BLaER1 (cell line): ENCODE data around the gene LMO7.
"Not testable (repeated sequence)": the region's sequence is repeated elsewhere in the genome, so short reads cannot be mapped to it uniquely, and the experiment has no call there.

Experiments
- H3K27ac ChIP-seq: shearing (Covaris generic); formaldehyde crosslinking; 2 replicates; pipeline ENCODE4 v1.8.1; 2022
- H3K27me3 ChIP-seq: shearing (Covaris generic); formaldehyde crosslinking; 2 replicates; pipeline ENCODE4 v1.8.1; 2022
- H3K36me3 ChIP-seq: shearing (Covaris generic); formaldehyde crosslinking; 2 replicates; pipeline ENCODE4 v1.8.1; 2022
- H3K4me1 ChIP-seq: shearing (Covaris generic); formaldehyde crosslinking; 2 replicates; pipeline ENCODE4 v1.8.1; 2022
- H3K4me2 ChIP-seq: shearing (Covaris generic); formaldehyde crosslinking; 2 replicates; pipeline ENCODE4 v1.8.1; 2022
- H3K4me3 ChIP-seq: shearing (Covaris generic); formaldehyde crosslinking; 2 replicates; pipeline ENCODE4 v1.8.1; 2022
- H3K9ac ChIP-seq: shearing (Covaris generic); formaldehyde crosslinking; 2 replicates; pipeline ENCODE4 v1.8.1; 2022
- H3K9me3 ChIP-seq: shearing (Covaris generic); formaldehyde crosslinking; 2 replicates; pipeline ENCODE4 v1.8.1; 2022
- H4K20me1 ChIP-seq: shearing (Covaris generic); formaldehyde crosslinking; 2 replicates; pipeline ENCODE4 v1.8.1; 2022
- Cebpa-rat ChIP-seq: shearing (Covaris generic); IDR thresholded peaks from 2 replicates; pipeline ENCODE4 v1.8.1; 2022

The LMO7 gene

DNA sequence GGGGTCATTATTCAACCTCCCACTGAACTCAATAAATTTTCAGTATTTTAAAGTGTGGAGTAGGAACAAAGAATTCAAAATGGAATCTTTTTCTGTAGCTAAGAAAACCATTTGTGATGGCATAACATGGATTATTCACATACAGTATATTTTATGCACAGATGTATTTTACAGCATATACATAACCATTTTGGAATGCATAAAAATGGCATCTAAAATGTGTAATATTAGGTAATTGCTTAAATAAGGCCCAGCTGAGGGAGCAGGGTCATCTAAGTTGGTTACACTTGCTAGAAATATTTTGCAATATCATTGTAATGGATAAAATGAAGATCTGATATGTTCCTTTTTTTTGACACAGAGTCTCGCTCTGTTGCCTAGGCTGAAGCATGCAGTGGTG is 146.9 kb downstream of the LMO7 start:
- Histone ChIP-seq H3K36me3 (no peaks in the 10 kb centered on the region), H3K9ac (no peak overlapping the region), H4K20me1 (no peaks in the 10 kb centered on the region), H3K4me1 (no peaks in the 10 kb centered on the region), H3K27me3 (no peaks in the 10 kb centered on the region), H3K9me3 (peaks cover 30% of the 10 kb centered on the region), H3K4me3 (no peak overlapping the region), H3K27ac (no peak overlapping the region), H3K4me2 (no peak overlapping the region)
- no peak for TF ChIP-seq Cebpa-rat

DNA sequence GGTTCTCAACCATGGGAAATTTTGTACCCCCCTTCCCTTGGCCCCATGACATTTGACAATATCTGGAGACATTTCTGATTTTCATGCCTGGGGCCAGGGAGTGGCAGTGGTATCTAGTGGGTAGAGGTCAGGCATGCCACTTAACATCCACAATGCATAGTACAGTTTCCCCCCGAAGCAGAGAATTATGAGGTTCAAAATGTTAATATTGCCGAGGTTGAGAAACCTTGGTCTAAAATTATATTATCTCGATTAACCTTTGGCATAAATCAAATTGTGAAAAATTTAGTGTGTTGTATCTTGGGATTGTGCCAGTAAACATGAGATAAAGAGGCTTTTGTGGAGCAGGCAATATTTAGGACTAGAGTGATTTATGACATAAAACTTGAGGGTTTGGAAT is 147.9 kb downstream of the LMO7 start:
- Histone ChIP-seq H4K20me1 (no peaks in the 10 kb centered on the region), H3K4me2 (no peak overlapping the region), H3K4me1 (no peaks in the 10 kb centered on the region), H3K9ac (no peak overlapping the region), H3K4me3 (no peak overlapping the region), H3K36me3 (no peaks in the 10 kb centered on the region), H3K27me3 (no peaks in the 10 kb centered on the region), H3K9me3 (peaks cover 21% of the 10 kb centered on the region), H3K27ac (no peak overlapping the region)
- no peak for TF ChIP-seq Cebpa-rat

DNA sequence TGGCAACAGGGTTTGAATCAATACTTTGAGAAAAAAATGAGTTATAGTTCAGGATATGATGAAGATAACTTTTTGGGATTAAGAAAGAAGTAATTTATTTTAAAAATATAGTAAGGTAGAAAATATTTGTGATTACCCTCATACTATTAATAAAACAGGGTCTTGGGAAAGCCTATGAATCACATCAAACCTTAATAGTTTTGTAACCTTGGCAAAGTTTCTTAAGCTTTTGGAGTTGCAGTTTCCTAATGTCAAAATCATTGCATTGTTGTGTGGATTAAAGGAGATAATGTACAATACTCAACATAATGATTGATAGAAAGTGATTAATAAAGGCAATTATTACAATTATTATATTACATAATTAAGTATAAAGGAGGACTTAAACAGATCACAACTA is 149.0 kb downstream of the LMO7 start:
- Histone ChIP-seq H3K4me2 (no peak overlapping the region), H3K9ac (no peak overlapping the region)
- TF ChIP-seq Cebpa-rat: no peak

DNA sequence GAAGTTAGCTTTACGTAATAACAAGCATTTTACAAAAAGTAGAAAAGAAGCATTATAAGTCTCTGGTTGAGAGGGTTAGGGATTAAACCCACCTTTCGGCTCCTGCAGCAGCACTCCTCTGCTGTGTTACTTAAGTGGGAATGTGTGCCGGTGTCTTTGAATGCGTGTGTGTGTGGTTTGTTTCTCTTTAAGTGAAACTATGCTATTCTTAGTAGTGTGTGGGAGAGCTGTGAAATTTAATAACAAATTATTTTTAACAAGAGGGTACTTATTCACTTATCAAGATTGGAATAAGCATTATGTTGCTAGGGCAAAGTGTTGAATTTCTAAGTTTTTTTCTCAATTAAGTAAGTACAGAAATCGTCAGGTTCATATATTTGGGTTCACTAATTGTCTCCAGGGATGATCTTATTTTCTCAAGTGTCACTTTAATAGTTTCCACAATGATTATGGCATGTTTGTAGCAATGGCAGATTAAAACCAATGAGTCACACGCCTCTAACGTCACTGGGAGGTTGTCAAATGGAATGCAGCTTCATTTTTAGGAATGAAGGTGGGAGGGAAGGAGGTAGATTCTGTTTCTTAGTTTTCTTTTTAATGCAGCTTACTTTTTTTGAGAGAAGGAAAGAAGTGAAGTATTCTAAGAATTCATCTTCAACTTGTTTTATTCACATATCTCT is 151.3 kb downstream of the LMO7 start:
- H3K4me3 ChIP-seq: no peak overlapping the region
- no peak for TF ChIP-seq Cebpa-rat
- H3K27ac ChIP-seq: no peak overlapping the region
- no peaks in the 10 kb centered on the region for H3K27me3 ChIP-seq
- H3K4me1 ChIP-seq: no peaks in the 10 kb centered on the region
- H3K9me3 ChIP-seq: 0 out of 2 replicates have a peak, but pooled peaks cover 3% of the 10 kb centered on the region
- H3K9ac ChIP-seq: no peak overlapping the region
- H3K36me3 ChIP-seq: no peaks in the 10 kb centered on the region
- no peaks in the 10 kb centered on the region for H4K20me1 ChIP-seq
- no peak overlapping the region for H3K4me2 ChIP-seq

More for the DNA sequence above, 149.0 kb downstream of the LMO7 start:
- no peaks in the 10 kb centered on the region for H3K36me3 ChIP-seq
- peaks cover 10% of the 10 kb centered on the region for H3K9me3 ChIP-seq
- no peaks in the 10 kb centered on the region for H4K20me1 ChIP-seq
- H3K27me3 ChIP-seq: no peaks in the 10 kb centered on the region
- no peak overlapping the region for H3K4me3 ChIP-seq
- H3K27ac ChIP-seq: no peak overlapping the region
- no peaks in the 10 kb centered on the region for H3K4me1 ChIP-seq

DNA sequence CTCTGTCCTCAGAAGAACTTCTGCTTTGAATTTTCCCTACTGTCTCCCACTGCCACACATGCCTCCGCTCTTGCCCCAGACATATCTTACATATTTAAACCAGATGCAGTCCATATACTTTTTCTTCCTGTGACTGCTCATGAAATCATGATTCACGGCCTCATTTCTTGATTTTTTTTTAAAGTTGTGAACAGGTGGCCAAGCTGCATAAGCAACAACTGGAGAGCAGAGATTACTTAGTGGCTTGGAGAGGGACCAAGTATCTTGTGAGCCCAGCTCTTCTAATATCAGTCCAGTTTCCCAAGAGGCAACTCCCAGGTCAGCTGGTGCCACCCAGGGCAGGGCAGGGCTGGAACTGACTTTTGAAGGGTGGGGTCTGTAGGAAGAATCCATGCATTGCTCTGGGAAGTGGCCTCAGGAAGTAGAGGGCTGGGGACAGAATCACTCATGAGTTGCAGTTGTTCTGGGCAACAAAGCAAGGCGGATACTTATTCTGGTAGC is 152.4 kb downstream of the LMO7 start:
- Histone ChIP-seq H3K36me3 (no peaks in the 10 kb centered on the region), H4K20me1 (no peaks in the 10 kb centered on the region), H3K4me1 (no peaks in the 10 kb centered on the region), H3K9ac (no peak overlapping the region), H3K4me3 (no peak overlapping the region), H3K27me3 (no peaks in the 10 kb centered on the region), H3K9me3 (no peaks in the 10 kb centered on the region), H3K4me2 (no peak overlapping the region), H3K27ac (no peak overlapping the region)
- no peak for TF ChIP-seq Cebpa-rat

DNA sequence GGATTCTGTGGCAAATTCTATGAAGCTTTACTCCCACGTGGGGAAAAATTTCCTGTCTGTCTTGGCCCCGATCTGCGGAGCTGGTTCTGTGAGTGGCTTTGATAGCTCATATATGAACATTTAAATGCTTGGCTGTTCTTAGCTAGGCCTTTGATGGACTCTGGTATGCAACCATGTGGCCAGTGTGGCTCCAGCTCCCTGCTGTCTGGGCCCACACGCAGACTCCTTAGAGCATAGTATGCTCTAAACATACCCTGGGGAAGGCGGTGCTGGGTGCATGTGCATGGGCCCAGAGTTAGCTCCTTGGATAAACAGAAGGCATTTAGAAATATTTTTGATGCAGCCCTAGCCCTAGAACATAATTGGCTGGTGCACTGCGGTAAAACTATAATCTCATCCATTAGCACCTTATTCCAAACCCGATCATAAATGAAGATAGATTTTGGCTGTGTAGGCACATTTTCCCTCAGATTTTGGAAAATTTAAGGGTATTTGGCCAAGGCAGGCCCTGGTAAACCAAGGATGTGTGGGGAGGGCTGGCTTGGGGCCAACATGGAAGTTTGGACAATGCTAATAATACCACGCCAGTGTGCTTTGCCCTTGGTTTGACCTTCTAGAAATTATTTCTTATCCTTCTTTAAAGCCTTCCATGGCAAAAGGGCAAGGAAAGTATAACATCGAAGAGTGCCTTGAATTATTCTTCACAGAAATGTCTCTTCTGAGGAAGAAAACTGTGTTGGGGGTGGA is 153.5 kb downstream of the LMO7 start:
- Histone ChIP-seq H4K20me1 (no peaks in the 10 kb centered on the region), H3K4me3 (no peak overlapping the region), H3K9ac (no peak overlapping the region), H3K27ac (no peak overlapping the region), H3K4me2 (no peak overlapping the region), H3K4me1 (no peaks in the 10 kb centered on the region), H3K27me3 (no peaks in the 10 kb centered on the region), H3K9me3 (no peaks in the 10 kb centered on the region), H3K36me3 (no peaks in the 10 kb centered on the region)
- TF ChIP-seq Cebpa-rat: no peak

DNA sequence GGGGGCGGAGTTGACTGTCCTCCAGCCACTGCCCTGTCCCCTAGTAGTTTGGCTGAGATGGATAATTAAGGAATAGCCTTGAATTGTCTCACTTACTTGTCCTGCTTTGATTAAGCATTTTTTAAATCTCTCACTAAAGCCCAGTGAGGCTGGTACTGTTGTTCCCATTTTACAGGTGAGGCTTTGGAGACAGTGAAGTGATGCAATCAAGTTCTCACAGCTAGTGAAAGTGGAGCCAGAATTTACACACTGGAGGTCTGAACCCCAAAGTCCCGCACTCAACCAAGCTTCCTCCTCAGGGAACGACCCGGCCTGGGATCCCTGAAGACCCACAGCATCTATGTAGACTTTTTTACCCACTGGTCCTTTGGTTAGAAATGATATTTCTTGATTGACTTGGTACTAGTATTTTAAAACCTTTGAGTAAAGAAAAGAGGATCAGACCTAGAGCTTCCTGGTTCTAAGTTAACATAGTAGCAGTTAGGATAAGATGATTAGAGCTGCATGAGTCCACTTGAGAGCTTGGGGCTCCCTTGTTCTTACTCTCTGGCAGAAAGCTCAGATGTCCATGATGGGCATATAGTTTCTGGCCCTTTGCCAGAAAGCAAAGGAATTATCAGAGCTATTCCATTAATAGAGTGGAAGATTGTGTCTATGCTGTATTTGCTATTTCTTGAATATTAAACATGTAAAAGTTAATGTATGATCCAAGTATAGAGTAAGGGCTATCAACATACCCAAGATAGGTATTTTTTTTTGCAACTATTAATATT is 154.3 kb downstream of the LMO7 start:
- no peaks in the 10 kb centered on the region for H4K20me1 ChIP-seq
- no peaks in the 10 kb centered on the region for H3K27me3 ChIP-seq
- no peak overlapping the region for H3K4me3 ChIP-seq
- no peak for TF ChIP-seq Cebpa-rat
- H3K4me2 ChIP-seq: no peak overlapping the region
- no peaks in the 10 kb centered on the region for H3K9me3 ChIP-seq
- H3K27ac ChIP-seq: no peak overlapping the region
- no peak overlapping the region for H3K9ac ChIP-seq
- no peaks in the 10 kb centered on the region for H3K4me1 ChIP-seq
- no peaks in the 10 kb centered on the region for H3K36me3 ChIP-seq

DNA sequence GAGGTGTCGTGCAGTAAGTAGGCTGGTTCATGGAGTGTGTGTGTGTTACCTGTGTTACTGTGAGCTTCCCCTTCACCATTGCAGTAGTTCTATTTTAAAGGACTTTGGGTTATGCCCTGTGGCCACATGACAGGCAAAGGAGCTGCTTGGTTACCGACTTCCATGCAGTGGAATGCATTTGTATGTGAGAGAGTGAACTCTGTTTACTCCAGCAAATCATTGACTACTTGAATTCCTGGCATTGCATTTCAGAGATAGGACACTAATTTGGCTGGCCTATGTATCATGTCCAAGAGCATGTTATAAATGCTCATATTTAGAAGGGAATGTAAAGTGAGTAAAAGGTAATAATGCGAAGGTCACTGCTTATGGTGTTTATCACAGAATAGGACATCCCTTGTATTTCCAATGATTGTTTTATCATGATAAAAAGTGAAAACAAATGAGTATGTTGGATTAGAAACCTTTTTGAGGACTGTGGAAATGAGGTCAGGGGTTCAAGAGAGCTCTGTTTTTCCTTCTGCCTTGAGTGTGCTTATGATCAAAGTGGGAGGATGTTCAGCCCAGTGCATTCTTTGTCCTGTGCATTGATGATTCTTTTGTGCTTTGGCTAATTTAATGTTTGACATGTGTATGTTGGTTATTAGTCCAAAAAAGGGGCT is 156.5 kb downstream of the LMO7 start:
- Histone ChIP-seq H3K36me3 (no peaks in the 10 kb centered on the region), H3K4me3 (no peak overlapping the region), H3K9me3 (no peaks in the 10 kb centered on the region), H3K9ac (no peak overlapping the region), H3K27ac (no peak overlapping the region), H3K4me1 (no peaks in the 10 kb centered on the region), H3K4me2 (no peak overlapping the region), H3K27me3 (no peaks in the 10 kb centered on the region), H4K20me1 (no peaks in the 10 kb centered on the region)
- no peak for TF ChIP-seq Cebpa-rat

DNA sequence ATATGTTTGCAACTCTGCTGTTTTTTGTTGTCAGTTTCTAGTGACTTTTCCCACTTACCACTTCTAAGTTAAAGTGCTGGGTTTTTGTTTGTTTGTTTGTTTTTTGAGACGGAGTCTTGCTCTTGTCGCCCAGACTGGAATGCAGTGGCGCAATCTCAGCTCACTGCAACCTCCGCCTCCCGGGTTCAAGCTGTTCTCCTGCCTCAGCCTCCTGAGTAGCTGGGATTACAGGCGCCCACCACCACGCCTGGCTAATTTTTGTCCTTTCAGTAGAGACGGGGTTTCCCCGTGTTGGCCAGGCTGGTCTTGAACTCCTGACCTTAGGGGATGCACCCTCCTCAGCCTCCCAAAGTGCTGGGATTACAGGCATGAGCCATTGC is 157.0 kb downstream of the LMO7 start:
- not testable (repeated sequence) for H3K27me3 ChIP-seq, H3K36me3 ChIP-seq, H3K27ac ChIP-seq, H3K4me1 ChIP-seq, H3K9me3 ChIP-seq, H3K9ac ChIP-seq, H3K4me2 ChIP-seq, H3K4me3 ChIP-seq, H4K20me1 ChIP-seq
